ENCODE measurements around the gene SPRYD7.

Gene SPRYD7

DNA sequence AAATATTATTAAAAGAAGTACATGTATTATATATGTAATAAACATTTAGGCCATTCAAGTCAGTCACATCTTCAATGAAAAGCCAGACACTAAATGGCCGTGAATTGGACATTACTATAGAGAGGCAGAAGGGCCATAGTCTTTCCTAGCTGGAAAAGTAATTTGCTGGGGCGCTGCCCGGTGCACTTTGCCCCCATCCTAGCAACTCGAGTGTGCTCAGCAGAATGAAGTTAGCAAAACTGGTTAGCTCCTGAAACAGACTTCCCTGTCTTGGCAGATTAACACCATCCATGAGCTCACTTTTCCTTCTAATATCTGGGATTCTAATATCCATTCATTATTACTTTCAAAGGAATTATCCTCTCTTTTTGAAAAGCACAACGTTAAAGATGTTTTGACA is 2.8 kb upstream of the SPRYD7 start:
- no peak overlapping the region for H3K27ac ChIP-seq
- H3K9me3 ChIP-seq (ENCODE audit: low read depth, low read length), result no peaks in the 10 kb centered on the region
- no peak overlapping the region for H3K9ac ChIP-seq (ENCODE audit: insufficient read length)
- no peak overlapping the region for H3K4me3 ChIP-seq
- no peak for DNase-seq (ENCODE audit: low read depth, low spot score)
- no peak for TF ChIP-seq EZH2 (IDR thresholded peaks at IDR 0.05)
- no peak for TF ChIP-seq FOXP2 (optimal IDR thresholded peaks at IDR 0.05; ENCODE audit: control extremely low read depth, extremely low read length, insufficient read depth)
- TF ChIP-seq POLR2AphosphoS5 (IDR thresholded peaks at IDR 0.05; ENCODE audit: borderline replicate concordance, low read depth, low read length), result no peak
- no peaks in the 10 kb centered on the region for H3K36me3 ChIP-seq (ENCODE audit: insufficient read depth, low read length)

DNA sequence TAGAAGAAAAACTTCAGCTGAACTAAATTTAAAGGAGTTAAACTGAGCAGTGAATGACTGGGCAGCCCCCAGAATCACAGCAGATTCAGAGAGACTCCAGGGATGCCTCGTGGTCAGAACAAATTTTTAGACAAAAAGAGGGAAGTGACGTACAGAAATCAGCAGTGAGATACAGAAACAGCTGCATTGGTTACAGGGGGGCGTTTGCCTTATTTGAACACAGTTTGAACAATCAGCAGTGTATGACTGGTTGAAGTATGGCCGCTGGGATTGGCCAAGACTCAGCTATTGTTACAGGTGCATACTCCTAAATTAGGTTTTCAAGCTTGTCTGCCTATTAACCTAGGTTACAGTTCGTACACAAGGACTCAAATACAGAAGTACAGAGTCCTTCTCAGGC is 2.2 kb upstream of the SPRYD7 start:
- Histone ChIP-seq H3K36me3 (ENCODE audit: insufficient read depth, low read length) (no peaks in the 10 kb centered on the region), H3K27ac (no peak overlapping the region), H3K9me3 (ENCODE audit: low read depth, low read length) (no peaks in the 10 kb centered on the region), H3K4me3 (no peak overlapping the region), H3K9ac (ENCODE audit: insufficient read length) (no peak overlapping the region)
- no peak for TF ChIP-seq EZH2 (IDR thresholded peaks at IDR 0.05)
- no peak for TF ChIP-seq POLR2AphosphoS5 (IDR thresholded peaks at IDR 0.05; ENCODE audit: borderline replicate concordance, low read depth, low read length)
- TF ChIP-seq FOXP2 (optimal IDR thresholded peaks at IDR 0.05; ENCODE audit: control extremely low read depth, extremely low read length, insufficient read depth), result no peak
- no peak for DNase-seq (ENCODE audit: low read depth, low spot score)

DNA sequence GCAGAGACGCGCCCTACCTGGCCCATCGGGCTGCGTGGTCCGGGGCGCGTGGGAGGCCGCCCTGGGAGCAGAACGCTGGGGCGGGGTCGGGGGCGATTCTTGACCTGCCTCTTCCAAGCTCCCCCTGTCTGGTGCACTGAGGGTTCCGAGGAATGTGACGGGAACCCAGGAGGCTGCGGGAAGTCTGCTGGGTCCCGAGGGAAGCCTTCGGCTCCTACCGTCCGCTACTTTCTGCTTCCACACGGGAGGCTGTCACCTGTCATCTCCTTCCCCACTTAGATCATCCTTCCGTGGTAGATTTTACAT is 781 bp upstream of the SPRYD7 start:
- Histone ChIP-seq H3K9me3 (ENCODE audit: low read depth, low read length) (no peaks in the 10 kb centered on the region), H3K9ac (ENCODE audit: insufficient read length) (peak overlapping the region; percentile 67), H3K27ac (no peak overlapping the region), H3K4me3 (peak overlapping the region; percentile 97), H3K36me3 (ENCODE audit: insufficient read depth, low read length) (no peaks in the 10 kb centered on the region)
- TF ChIP-seq EZH2 (IDR thresholded peaks at IDR 0.05), result no peak
- TF ChIP-seq POLR2AphosphoS5 (IDR thresholded peaks at IDR 0.05; ENCODE audit: borderline replicate concordance, low read depth, low read length), result no peak
- no peak for TF ChIP-seq FOXP2 (optimal IDR thresholded peaks at IDR 0.05; ENCODE audit: control extremely low read depth, extremely low read length, insufficient read depth)
- no peak for DNase-seq (ENCODE audit: low read depth, low spot score)

DNA sequence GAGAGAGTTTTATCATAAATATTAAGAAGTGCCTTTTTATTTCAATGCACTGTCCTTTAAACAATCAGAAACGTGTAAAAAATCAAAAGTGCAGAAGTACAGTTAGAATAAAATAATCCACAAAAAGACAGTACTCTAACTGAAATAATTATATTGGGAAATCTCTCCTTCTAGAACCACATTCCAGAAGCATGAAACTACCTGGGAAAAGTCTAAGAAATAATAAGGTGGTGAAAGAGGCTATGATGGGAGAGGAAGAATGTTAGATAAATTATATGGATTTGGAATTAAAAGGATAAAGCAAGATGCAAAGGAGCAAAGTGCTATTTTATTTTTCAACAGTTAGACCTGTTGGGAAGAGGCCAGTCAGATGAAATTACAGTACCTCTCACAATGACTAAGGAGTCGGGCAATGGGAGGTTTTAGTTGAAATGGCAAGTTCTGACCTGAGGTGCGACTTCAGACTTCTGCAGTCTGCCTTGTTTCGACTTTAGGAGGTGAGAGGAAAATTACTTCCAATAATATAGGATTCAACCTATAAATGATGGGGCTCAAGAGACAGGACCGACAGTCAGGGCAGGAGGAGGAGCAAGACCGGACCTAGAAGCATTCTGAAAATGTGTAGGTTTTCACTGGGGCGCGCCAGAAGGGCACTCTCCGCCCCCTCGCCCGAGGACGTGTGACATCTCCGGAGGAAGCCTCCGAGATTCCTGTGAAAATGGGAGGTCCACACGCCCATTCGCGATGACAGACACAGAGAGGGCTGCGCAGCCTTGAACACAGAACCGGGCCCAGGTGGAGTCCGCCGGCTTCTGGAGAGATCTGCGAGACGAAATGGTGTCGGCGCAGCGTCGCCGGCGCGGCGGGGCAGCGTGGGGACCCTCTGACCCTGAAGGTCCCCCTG is 717 bp downstream of the SPRYD7 start:
- H3K9ac ChIP-seq (ENCODE audit: insufficient read length), result peak overlapping the region; percentile 67
- H3K36me3 ChIP-seq (ENCODE audit: insufficient read depth, low read length), result no peaks in the 10 kb centered on the region
- H3K9me3 ChIP-seq (ENCODE audit: low read depth, low read length), result no peaks in the 10 kb centered on the region
- H3K27ac ChIP-seq, result no peak overlapping the region
- DNase-seq (ENCODE audit: low read depth, low spot score), result no peak
- TF ChIP-seq POLR2AphosphoS5 (IDR thresholded peaks at IDR 0.05; ENCODE audit: borderline replicate concordance, low read depth, low read length) (no peak), FOXP2 (optimal IDR thresholded peaks at IDR 0.05; ENCODE audit: control extremely low read depth, extremely low read length, insufficient read depth) (no peak), EZH2 (IDR thresholded peaks at IDR 0.05) (no peak)
- H3K4me3 ChIP-seq, result peak overlapping the region; percentile 97

DNA sequence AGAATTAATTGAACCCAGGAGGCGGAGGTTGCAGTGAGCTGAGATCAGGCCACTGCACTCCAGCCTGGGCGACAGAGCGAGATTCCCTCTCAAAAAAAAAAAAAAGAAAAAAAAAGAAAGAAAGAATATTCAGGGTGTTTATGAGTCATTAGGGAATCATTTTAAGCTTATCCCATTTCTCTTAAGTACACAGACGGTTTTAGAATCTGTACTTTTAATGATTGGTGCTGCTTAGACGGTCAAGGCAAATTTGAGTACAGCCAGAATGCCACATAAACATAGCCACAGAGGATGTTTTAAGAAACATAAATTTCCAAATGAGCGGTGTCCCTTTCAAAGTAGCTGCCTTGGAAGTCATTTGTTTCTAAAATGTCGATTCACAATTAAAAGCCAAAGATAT is 2.6 kb downstream of the SPRYD7 start:
- Histone ChIP-seq H3K36me3 (ENCODE audit: insufficient read depth, low read length) (no peaks in the 10 kb centered on the region), H3K9ac (ENCODE audit: insufficient read length) (no peak overlapping the region), H3K9me3 (ENCODE audit: low read depth, low read length) (no peaks in the 10 kb centered on the region), H3K4me3 (no peak overlapping the region), H3K27ac (no peak overlapping the region)
- TF ChIP-seq FOXP2 (optimal IDR thresholded peaks at IDR 0.05; ENCODE audit: control extremely low read depth, extremely low read length, insufficient read depth) (no peak), EZH2 (IDR thresholded peaks at IDR 0.05) (no peak), POLR2AphosphoS5 (IDR thresholded peaks at IDR 0.05; ENCODE audit: borderline replicate concordance, low read depth, low read length) (no peak)
- DNase-seq (ENCODE audit: low read depth, low spot score), result no peak

DNA sequence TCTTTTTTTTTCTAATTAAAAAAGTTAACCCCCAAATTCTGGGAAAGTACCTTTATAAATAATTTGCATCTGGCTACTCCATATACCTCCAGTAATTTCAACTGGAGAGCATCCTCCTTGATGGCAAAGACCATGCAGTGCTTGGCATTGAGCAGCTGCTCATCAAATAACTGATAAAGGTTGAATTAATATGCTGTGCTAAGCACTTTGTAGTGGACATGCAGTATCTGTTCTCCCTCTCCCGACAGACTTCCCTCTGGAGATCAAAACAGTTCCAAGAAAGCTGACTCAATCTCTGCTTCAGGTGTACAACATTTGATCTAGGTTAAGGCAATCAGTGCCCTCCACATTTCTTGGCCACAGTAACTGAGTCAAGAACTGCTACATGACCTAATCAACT is 3.3 kb downstream of the SPRYD7 start:
- no peak for DNase-seq (ENCODE audit: low read depth, low spot score)
- Histone ChIP-seq H3K9ac (ENCODE audit: insufficient read length) (no peak overlapping the region), H3K36me3 (ENCODE audit: insufficient read depth, low read length) (no peaks in the 10 kb centered on the region), H3K9me3 (ENCODE audit: low read depth, low read length) (no peaks in the 10 kb centered on the region), H3K27ac (no peak overlapping the region), H3K4me3 (no peak overlapping the region)
- TF ChIP-seq EZH2 (IDR thresholded peaks at IDR 0.05) (no peak), POLR2AphosphoS5 (IDR thresholded peaks at IDR 0.05; ENCODE audit: borderline replicate concordance, low read depth, low read length) (no peak), FOXP2 (optimal IDR thresholded peaks at IDR 0.05; ENCODE audit: control extremely low read depth, extremely low read length, insufficient read depth) (no peak)

DNA sequence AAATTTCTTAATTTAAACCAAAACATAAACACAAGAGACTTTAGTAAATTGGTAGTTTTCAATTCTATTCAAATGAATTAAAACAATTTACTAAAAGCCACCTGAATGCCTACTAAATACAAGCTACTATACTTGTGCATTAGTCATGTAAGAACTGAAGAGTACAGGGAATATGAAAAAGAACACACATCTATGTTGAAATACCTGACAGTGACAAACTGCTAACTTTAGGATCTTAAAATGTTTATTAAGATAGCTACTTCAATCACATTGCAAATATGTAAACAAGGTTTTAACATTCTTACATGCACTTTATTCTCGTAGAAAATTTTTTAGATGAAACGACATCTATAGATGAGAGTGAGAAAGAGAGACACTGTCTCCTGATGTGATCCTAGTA is 4.1 kb downstream of the SPRYD7 start:
- no peaks in the 10 kb centered on the region for H3K9me3 ChIP-seq (ENCODE audit: low read depth, low read length)
- no peaks in the 10 kb centered on the region for H3K36me3 ChIP-seq (ENCODE audit: insufficient read depth, low read length)
- H3K9ac ChIP-seq (ENCODE audit: insufficient read length), result no peak overlapping the region
- H3K4me3 ChIP-seq, result no peak overlapping the region
- DNase-seq (ENCODE audit: low read depth, low spot score), result no peak
- TF ChIP-seq POLR2AphosphoS5 (IDR thresholded peaks at IDR 0.05; ENCODE audit: borderline replicate concordance, low read depth, low read length), result no peak
- TF ChIP-seq EZH2 (IDR thresholded peaks at IDR 0.05), result no peak
- no peak for TF ChIP-seq FOXP2 (optimal IDR thresholded peaks at IDR 0.05; ENCODE audit: control extremely low read depth, extremely low read length, insufficient read depth)
- H3K27ac ChIP-seq, result no peak overlapping the region

DNA sequence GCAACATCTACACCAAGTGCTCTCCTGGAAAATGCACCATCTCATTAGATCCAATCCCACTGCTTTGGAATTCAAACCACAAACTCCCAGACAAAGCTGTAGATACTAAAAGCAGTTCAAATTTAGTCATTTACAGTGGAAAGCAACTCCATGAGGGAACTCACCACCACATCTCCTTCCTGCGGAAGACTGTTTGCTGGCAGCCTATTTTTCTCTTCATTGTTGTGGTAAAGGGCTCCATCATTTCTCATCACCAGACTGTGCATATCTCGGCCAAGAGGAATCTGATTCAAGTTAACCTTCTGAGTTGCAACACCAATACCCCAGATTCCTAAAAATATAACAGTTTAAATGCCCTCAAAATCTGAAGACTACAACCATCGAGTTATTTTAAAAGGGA is 8.4 kb downstream of the SPRYD7 start:
- no peak overlapping the region for H3K4me3 ChIP-seq
- no peak for DNase-seq (ENCODE audit: low read depth, low spot score)
- TF ChIP-seq POLR2AphosphoS5 (IDR thresholded peaks at IDR 0.05; ENCODE audit: borderline replicate concordance, low read depth, low read length) (no peak), FOXP2 (optimal IDR thresholded peaks at IDR 0.05; ENCODE audit: control extremely low read depth, extremely low read length, insufficient read depth) (no peak), EZH2 (IDR thresholded peaks at IDR 0.05) (no peak)
- H3K9me3 ChIP-seq (ENCODE audit: low read depth, low read length), result no peaks in the 10 kb centered on the region
- H3K27ac ChIP-seq, result no peak overlapping the region
- no peaks in the 10 kb centered on the region for H3K36me3 ChIP-seq (ENCODE audit: insufficient read depth, low read length)
- H3K9ac ChIP-seq (ENCODE audit: insufficient read length), result no peak overlapping the region
